IPS DF 4.7 (cell line): ENCODE data around the gene PPIG.
"Not testable (repeated sequence)": the region's sequence is repeated elsewhere in the genome, so short reads cannot be mapped to it uniquely, and the experiment has no call there.

ENCODE experiments used
- DNase-seq: peaks from one replicate; pipeline ENCODE4 v3.0.0-alpha.2; 2013; ENCODE audit warnings: low spot score; ENCODE audit errors: extremely low read depth

Gene PPIG

DNA sequence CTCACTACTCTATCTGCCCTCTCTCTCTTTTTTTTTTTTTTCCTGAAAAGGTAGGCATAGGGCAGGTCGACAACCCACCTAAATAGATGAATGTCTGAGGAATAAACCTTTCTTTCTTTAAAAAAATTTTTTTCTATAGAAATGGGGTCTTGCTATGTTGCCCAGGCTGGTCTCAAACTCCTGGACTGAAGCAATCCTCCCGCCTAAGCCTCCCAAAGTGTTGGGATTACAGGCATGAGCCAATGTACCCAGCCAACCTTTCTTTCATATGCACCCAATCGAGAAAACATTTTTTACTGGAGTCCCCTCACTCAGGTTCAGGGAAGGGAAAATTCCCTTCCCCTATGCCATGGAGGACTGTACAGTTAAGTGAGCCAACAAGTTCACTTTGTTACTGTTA lies 79.1 kb downstream of the PPIG start:
- DNase-seq, result no peak

DNA sequence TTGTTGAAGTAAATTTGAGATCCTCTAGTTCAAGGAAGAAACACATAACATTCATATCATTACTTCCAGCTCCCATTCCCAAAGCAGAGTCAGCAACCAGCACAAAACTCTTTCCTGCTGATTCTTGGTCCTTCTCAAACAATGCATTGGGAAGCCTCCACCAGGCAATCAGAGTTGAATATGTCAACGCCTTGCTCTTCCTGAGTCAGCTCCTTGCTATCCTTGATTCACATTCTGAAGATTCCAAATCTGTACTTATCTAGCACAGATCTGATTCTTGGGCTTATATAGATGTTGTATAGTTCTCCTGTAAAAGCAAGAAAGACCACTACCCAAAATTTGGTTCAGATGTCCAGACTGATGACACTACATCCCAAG lies 80.4 kb downstream of the PPIG start:
- DNase-seq, result no peak

DNA sequence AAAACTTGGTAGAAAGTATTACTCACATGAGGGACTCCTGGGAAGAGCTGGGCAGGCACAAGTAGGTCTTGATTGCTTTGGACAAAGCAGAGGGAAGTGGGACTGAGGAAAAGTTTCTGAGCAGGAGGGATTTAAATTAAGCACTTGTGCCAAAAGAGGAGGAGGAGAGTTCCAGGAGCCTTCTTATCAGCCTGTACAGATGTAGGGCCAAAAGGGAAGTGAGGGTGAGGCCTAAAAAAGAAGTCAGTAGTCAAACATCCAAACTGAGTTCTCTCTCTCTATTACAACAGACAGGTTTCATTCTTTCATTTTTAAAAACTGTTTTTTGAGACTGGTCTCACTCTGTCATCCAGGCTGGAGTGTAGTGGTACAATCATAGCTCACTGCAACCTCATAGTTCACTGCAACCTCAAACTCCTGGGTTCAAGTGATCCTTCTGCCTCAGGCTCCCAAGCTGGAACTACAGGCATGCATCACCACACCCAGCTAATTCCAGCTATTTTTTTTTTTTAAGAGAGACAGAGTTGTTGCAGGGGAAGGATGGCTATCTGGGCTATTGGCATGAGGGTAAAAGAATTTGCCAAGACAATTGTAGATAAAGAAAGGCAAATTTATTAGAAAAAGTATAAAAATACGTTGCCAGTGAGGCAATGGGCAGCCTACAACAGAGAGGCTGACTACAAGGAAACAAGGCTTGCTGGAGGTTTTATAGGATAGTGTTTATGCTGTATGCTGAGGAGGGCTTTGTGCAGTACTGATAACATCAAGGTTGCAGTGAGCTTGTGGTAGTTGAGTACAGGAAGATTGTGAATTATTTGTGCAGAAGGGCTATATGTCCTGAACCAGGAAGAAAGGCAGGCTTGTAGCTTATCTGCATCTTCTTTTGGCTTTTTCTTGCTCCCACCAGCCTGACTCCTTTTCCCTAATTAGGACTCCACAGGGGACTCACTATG lies 81.1 kb downstream of the PPIG start:
- no peak for DNase-seq

DNA sequence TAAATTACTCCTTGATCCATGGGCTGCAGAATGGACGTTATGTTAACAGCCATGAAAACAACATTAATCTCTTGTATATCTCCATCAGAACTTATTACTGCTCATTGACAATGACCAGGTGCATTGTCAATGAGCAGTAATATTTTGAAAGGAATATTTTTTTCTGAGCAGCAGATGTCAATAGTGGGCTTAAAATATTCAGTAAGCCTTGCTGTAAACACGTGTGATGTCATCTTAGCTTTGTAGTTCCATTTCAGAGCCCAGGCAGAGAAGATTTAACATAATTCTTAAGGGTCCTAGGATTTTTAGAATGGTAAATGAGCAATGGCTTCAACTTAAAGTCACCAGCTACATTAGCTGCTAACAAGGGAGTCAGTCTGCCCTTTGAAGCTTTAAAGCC lies 83.4 kb downstream of the PPIG start:
- DNase-seq, result no peak

DNA sequence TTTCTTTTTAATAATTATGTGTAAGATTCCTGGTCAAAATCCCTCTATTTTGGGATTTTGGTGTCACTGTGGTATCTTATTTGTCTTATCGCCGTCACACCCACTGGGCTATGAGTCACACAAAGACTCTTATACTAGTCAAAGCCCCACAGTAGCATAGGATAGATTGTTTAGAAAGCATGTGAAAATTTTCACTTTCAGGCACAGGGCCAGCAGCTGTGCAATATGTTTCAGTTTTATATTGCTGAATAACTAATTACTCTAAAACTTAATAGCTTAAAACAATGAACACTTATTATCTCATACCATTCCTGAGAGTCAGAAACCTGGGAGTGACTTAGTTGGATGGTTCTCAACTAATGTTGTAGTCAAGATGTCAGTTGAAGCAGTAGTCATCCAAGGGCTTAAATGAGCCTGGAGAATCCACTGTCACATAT lies 86.1 kb downstream of the PPIG start:
- no peak for DNase-seq

DNA sequence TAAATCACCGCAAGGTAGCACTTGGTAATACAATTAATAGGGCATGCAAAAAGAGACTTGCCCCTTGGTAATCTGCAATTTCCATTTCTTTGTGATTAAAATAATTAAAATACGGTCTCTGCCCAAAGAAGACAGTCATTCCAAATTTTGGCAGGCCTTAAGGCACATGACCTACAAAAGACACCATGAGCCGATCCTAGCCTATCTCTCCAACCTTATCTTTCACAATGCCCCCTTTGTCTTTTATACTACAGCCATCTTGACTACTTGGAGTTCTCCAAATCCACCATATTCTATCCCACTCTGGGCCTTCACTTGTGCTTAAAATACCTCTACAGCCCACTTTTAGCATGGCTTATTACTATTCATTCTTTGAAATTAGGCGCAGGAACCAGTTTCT lies 86.8 kb downstream of the PPIG start:
- DNase-seq, result no peak

DNA sequence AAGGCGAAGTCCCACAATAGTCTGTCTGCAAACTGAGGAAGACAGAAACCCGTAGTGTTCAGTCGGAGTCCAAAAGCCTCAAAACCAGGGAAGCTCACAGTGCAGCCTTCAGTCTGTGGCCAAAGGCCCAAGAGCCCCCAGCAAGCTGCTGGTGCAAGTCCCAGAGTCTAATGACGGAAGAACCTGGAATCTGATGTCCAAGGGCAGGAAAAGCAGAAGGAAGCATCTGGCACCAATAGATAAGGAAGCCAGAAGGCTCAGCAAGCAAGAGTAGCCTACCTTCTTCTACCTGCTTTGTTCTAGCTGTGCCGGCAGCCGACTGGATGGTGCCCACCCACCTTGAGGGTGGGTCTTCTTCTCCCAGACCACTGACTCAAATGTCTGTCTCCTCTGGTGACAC lies 88.3 kb downstream of the PPIG start:
- DNase-seq, result no peak

DNA sequence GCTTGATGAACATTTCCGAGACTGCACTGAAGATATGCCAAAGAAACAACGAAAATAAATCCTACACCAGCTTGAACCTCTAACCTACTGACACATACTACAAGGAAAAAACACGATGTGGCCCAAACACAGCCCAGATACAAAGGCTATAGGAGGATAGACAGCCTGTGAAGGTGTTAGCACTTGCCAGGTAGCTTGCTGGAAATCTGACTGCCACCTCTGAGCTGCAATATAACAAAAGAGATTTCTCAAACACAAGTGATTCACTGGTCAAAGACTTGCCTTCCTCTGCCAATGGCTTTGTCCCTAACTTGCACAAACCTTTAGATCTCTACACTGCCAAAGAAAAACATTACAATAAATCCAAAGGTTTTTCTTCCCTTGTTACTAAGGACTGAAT lies 89.0 kb downstream of the PPIG start:
- DNase-seq, result no peak

DNA sequence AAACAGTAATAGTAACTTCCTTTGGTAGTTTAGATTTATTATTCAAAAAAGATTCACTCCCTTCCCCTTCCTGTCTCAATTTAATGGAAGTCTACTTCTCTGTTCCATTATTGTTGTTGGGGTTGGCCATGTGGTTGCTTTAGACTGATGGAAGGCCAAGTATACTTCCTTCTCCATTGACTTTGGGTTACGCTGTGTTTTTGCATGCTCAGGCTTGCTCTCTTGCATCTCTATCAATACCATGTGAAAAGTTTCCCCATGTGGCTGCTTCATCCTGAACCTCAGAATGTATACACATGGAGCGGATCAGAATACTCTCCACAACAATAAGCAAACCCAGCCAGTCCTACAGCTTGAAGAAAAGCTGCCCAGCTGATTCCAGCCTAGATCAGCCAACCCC lies 89.8 kb downstream of the PPIG start:
- no peak for DNase-seq

DNA sequence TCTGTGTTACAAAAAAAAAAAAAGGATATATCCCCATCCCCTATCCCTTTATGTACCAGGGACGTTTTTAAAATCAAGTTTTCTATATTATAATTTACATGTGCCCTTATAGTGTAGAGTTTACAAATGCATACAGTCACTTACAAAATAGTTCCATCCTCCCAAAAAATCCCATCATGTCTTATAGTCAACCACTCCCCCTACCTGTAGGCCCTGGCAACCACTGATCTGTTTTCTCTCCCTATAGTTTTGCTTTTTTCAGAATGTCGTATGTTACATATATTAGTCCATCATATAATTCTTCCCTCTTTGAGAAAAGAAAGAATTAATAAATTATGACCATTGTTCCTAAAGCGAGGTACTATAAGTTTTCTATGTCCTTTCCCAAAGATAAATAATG lies 92.2 kb downstream of the PPIG start:
- no peak for DNase-seq

DNA sequence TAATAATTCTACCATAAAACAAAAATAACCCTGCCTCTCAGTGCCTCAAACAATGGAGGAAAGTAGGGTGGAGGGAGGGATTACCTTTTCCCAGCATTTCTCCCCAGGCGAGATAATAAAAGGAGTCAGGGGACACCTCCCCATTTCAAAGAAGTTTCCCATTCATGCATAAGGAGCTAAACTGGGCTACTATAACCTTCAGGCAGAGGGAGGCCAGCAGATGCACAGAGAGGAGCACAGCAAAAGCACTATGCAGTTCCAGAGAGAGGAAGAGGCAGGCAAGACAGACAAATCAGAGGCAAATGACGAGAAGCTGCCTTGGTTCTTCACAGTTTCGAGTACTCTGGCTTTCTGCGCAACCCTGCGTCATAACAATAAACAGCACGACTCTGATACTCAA lies 92.7 kb downstream of the PPIG start:
- DNase-seq, result no peak

DNA sequence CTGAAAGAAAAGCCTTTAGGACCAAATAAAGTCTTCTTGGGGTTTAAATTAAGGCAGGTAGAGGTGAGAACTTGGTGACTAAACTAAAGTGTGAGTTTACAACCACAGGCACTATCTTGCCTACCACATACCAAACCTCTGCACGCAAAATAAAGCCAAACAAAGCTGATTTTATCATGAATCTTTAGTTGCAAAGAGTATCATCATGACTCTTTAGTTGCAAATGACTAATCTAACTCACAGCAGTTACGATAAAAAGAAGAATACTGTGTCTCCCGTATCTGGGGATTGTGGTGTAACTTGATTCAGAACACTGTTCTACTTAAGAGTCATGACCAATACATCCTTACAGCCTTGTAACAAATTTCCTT lies 98.9 kb downstream of the PPIG start:
- DNase-seq, result no peak

DNA sequence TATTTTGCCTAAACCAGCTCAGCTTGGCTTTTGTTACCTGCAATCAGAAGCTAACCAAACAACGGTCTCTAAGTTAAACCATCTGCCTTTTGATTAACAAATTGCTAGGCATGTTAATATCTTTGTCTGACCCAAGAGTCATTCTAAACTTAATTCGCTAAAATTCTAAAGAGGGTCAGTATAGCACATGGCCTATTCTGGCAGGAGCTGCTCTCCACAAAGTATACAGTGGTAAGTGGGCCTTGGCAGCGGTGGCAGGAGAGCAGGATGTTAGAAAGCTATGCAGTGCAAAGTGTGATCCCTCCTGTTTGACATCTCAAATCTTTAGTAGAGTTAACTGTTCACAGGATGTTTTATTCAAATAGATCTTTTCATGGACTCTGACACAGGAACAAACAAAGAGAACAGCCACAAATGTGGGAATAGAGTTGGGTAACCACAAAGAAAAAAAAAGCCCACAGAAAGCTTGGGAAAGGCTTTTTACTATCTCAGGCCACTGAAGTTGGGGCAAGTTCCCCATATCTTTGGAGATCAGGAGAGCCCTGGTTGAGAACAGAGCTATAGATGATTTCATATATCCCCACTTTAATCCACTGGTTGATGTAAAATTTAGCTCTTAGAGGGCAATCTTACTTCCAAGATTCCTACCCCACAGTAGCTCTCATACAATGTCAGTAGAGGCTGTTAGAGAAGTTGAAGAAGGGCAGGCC lies 99.4 kb downstream of the PPIG start:
- no peak for DNase-seq

DNA sequence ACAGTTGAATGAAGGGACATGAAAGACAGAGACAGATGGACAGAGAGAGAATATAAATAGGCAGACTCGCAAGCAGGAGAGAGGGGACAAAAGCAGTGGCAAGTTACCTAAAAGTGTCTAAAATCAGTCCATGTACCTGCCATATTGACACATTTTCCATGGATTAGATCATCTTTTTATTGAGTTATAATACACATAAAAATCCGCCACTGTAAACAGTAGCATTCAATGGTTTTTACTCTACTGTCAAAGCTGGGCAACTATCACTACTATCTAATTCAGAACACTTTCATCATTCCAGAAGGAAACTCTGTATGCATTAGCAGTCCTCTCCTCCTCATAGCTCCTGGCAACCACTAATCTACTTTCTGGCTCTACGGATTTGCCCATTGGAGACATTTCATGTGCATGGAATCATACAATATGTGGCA lies 100.0 kb downstream of the PPIG start:
- DNase-seq, result no peak

DNA sequence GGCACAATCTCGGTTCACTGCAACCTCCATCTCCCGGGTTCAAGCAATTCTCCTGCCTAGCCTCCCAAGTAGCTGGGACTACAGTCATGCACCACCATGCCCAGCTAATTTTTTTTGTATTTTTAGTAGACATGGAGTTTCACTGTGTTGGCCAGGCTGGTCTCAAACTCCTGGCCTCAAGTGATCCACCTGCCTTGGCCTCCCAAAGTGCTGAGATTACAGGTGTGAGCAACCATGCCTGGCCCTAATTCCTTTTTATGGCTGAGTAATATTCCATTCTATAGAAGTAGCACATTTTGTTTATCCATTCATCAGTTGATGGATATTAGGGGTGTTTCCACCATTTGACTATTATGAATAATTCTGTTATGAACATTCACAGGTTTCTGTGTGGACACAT lies 100.6 kb downstream of the PPIG start:
- not testable (repeated sequence) for DNase-seq

DNA sequence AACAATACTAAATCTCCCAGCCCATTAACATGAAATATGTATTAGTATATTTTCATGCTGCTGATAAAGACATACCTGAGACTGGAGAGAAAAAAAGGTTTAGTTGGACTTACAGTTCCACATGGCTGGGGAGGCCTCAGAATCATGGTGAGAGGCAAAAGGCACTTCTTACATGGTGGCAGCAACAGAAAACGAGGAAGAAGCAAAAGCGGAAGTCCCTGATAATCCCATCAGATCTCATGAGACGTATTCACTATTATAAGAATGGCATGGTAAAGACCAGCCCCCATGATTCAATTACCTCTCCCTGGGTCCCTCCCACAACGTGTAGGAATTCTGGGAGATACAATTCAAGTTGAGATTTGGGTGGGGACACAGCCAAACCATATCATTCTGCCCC lies 102.7 kb downstream of the PPIG start:
- not testable (repeated sequence) for DNase-seq

DNA sequence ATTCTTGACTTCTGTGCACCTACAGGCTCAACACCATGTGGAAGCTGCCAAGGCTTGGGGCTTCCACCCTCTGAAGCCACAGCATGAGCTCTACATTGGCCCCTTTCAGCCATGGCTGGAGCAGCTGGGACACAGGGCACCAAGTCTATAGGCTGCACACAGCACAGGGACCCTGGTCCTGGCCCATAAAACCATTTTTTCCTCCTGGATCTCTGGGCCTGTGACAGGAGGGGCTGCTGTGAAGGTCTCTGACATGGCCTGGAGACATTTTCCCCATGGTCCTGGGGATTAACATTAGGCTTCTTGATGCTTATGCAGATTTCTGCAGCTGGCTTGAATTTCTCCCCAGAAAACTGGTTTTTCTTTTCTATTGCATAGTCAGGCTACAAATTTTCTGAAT lies 103.8 kb downstream of the PPIG start:
- DNase-seq, result not testable (repeated sequence)

DNA sequence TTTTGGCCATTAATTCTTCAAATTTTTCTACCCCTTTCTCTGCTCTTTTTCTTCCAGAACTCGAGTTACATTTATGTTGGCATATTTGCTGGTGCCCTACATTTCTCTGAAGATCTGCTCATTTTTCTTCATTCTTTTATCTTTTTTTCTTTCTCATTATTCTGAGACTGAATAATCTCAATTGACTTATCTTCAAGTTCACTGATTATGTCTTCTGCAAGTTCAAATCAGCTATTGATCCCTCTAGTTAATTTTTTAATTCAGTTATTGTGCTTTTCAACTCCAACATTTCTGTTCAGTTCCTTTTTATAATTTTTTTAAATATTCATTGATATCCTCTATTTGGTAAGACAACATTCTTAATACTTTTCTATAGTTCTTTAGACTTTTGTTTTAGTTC lies 106.8 kb downstream of the PPIG start:
- DNase-seq, result no peak
